ENCODE measurements around the gene NME4. TPM values are rescaled to one million over a fixed set of nuclear protein-coding genes. Genes with fewer than 3 reads are reported as not detected.

The NME4 gene
- total RNA-seq, 1 donor from 2014 or later = 154 TPM

GRCh38 chr16:354971-355461 is 42.0 kb upstream of the NME4 start:
- DNase-seq (ENCODE audit: low spot score, unreplicated experiment) = no peak
- no peak overlapping the region for H3K4me3 Mint-ChIP-seq (ENCODE audit: low read depth)
- TF ChIP-seq CTCF (IDR thresholded peaks at IDR 0.05; ENCODE audit: unreplicated experiment) = no peak
- no peaks in the 10 kb centered on the region for H3K9me3 Mint-ChIP-seq (ENCODE audit: low read depth)
- H3K4me1 Mint-ChIP-seq (ENCODE audit: low read depth) = no peaks in the 10 kb centered on the region
- no peaks in the 10 kb centered on the region for H3K27me3 Mint-ChIP-seq
- H3K27ac Mint-ChIP-seq = no peak overlapping the region
- H3K36me3 Mint-ChIP-seq (ENCODE audit: insufficient read depth) = peaks cover 1% of the 10 kb centered on the region

DNA sequence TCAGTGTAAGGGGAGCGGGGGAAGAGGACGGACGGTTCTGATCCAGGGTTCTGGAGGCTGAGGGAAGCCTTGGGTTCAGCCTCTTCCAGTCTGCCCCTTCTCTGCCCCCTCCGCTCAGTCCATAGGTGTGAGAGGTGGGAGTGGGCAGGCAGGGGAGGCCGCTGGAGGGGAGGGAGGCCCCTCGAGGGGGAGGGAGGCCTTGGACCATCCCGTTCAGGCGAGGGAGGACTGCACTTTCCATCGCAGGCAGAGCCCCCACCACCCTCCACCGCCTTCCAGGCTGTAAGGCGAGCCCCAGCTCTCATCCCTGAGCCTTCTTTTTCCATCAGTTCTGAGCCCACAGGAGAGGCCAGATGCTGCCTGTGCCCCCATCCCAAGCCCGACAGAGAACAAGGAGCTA is 40.3 kb upstream of the NME4 start:
- DNase-seq (ENCODE audit: low spot score, unreplicated experiment) = no peak
- Mint-ChIP-seq H3K36me3 (ENCODE audit: insufficient read depth) (no peaks in the 10 kb centered on the region), H3K27me3 (no peaks in the 10 kb centered on the region), H3K27ac (no peak overlapping the region), H3K4me3 (ENCODE audit: low read depth) (no peak overlapping the region), H3K9me3 (ENCODE audit: low read depth) (no peaks in the 10 kb centered on the region), H3K4me1 (ENCODE audit: low read depth) (no peaks in the 10 kb centered on the region)
- TF ChIP-seq CTCF (IDR thresholded peaks at IDR 0.05; ENCODE audit: unreplicated experiment) = no peak

- no peak overlapping the region for H3K27ac Mint-ChIP-seq
- DNase-seq (ENCODE audit: low spot score, unreplicated experiment) = no peak
- no peaks in the 10 kb centered on the region for H3K9me3 Mint-ChIP-seq (ENCODE audit: low read depth)
- no peak for TF ChIP-seq CTCF (IDR thresholded peaks at IDR 0.05; ENCODE audit: unreplicated experiment)
- no peak overlapping the region for H3K4me3 Mint-ChIP-seq (ENCODE audit: low read depth)
- peaks cover 4% of the 10 kb centered on the region for H3K27me3 Mint-ChIP-seq
- H3K36me3 Mint-ChIP-seq (ENCODE audit: insufficient read depth) = no peaks in the 10 kb centered on the region
- no peaks in the 10 kb centered on the region for H3K4me1 Mint-ChIP-seq (ENCODE audit: low read depth)
Measured at GRCh38 chr16:359067-359763, 37.8 kb upstream of the NME4 start.

DNA sequence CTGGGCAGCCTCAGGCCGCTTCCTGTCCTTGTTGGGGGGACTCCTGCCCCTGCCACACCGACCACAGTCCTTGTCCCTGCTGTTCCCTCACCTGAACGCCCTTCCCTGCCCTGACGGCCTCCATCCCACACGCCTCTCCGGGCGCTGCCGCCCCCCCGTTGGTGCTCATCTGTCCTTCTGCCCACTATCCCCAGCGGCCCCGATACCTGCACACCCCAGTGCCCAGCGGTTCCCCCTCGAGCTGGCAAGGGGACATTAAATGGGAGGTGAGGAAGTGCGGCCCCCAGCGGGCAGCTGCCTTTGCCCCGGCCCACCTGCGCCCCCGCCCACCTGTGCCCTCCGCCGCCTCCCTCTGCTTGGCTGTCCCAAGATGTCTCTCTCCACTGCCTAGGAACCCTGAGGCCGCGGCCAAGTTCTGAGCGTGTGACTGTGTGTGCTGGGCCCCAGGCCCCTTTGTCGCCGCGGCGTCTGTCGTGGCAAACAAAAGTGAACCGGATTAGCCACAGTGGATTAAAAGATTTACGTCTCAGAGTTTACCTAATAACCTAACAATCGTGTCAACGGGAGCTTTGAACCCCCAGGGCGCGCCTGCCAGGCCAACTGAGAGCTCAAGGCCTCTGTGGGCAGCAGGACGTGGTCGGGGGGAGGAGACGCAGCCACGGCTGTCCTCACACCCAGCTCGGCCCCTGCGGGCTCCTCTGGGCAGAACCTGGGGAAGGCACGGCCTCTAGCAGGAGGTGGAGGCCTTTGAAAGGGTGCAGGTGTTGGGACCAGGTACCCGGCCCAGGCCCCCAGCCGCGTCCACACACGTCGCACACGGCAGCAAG is 36.9 kb upstream of the NME4 start:
- Mint-ChIP-seq H3K4me3 (ENCODE audit: low read depth) (no peak overlapping the region), H3K27ac (no peak overlapping the region), H3K4me1 (ENCODE audit: low read depth) (no peaks in the 10 kb centered on the region), H3K9me3 (ENCODE audit: low read depth) (no peaks in the 10 kb centered on the region), H3K36me3 (ENCODE audit: insufficient read depth) (no peaks in the 10 kb centered on the region), H3K27me3 (peaks cover 4% of the 10 kb centered on the region)
- no peak for DNase-seq (ENCODE audit: low spot score, unreplicated experiment)
- TF ChIP-seq CTCF (IDR thresholded peaks at IDR 0.05; ENCODE audit: unreplicated experiment) = no peak

DNA sequence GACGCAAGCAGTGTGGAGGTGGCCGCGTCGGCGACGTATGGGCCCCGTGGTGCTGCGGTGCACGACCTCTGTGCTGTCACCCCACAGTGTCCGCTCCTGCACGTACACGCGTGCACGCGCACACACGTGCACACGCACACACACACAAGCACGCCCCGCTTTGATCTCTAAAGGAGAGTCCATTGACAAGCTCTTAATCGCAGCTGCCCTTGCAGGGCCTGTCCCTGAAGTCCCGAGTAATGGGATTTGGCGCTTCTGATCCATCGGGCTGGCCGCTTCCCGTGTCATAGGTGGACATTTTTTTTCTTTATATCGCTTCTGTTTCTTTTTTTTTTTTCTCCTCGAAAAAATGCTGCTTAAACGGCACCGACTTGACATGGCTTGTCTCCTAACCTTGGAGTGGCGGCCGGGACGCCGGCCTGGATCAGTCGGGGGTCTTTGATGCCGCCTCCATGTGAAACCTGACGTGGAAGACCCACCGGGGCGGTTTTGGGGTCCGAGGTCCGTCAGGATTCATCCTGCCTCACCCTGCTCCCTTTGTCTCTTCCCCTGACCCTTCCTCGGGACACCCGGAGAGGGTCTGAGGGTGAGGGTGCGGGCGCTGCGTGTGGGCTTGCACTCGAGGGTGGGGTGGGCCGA is 36.2 kb upstream of the NME4 start:
- no peak for TF ChIP-seq CTCF (IDR thresholded peaks at IDR 0.05; ENCODE audit: unreplicated experiment)
- Mint-ChIP-seq H3K4me3 (ENCODE audit: low read depth) (no peak overlapping the region), H3K27ac (no peak overlapping the region), H3K4me1 (ENCODE audit: low read depth) (no peaks in the 10 kb centered on the region), H3K9me3 (ENCODE audit: low read depth) (no peaks in the 10 kb centered on the region), H3K36me3 (ENCODE audit: insufficient read depth) (no peaks in the 10 kb centered on the region), H3K27me3 (peaks cover 4% of the 10 kb centered on the region)
- DNase-seq (ENCODE audit: low spot score, unreplicated experiment) = no peak

Measured in progenitor cell of endocrine pancreas (in vitro differentiated cells).